IMR-90 (cell line): ENCODE data around the gene TCERG1L. TPM values are rescaled to one million over a fixed set of nuclear protein-coding genes. Genes with fewer than 3 reads are reported as not detected.

Source experiments
- ATAC-seq: fragments of 200-7000 bp; cut with Tn5 transposase; 2 replicates; pipeline ENCODE4 v1.9.1; 2020; ENCODE audit warnings: low read depth, mild to moderate bottlenecking, moderate library complexity
- BruUV-seq: library from RNA; stranded (reverse); fragments of 400-500 nt; replicated peaks from 2 replicates; lab custom pipeline; 2021; lab: Mats Ljungman, UMichigan
- CTCF ChIA-PET: fragments of 300-600 bp; formaldehyde crosslinking; extraction: SDS; loops from one replicate; lab custom pipeline; 2021; ENCODE audit warnings: antibody characterized with exemption; lab: Yijun Ruan, JAX
- POLR2A ChIA-PET: fragments of 300-600 bp; sonication (Branson Sonifier 250); formaldehyde crosslinking; loops from one replicate; lab custom pipeline; 2022; ENCODE audit warnings: antibody characterized with exemption; ENCODE audit not compliant: unreplicated experiment; lab: Charles Lee
- DNase-seq: peaks from one replicate; pipeline ENCODE4 v3.0.0; 2013
- H2AFZ ChIP-seq: replicated peaks from 2 replicates; pipeline ENCODE3; 2013; ENCODE audit warnings: low read length, mild to moderate bottlenecking; ENCODE audit not compliant: poor library complexity
- H2AK5ac ChIP-seq: 2 replicates; pipeline ENCODE4 v1.6.1; 2013; ENCODE audit warnings: low read depth, low read length, inconsistent platforms
- H2AK9ac ChIP-seq: replicated peaks from 2 replicates; pipeline ENCODE3; 2013; ENCODE audit warnings: mild to moderate bottlenecking, low read depth, low read length, moderate library complexity; ENCODE audit not compliant: poor library complexity
- H2BK120ac ChIP-seq: 2 replicates; pipeline ENCODE4 v1.6.1; 2013; ENCODE audit warnings: low read depth, low read length, inconsistent platforms
- H2BK15ac ChIP-seq: 3 replicates; pipeline ENCODE4 v1.6.1; 2013; ENCODE audit warnings: low read depth, low read length, inconsistent platforms
- H2BK20ac ChIP-seq: 2 replicates; pipeline ENCODE4 v1.6.1; 2013; ENCODE audit warnings: low read depth, mild to moderate bottlenecking, inconsistent platforms, low read length, moderate library complexity
- H2BK5ac ChIP-seq: 2 replicates; pipeline ENCODE4 v1.6.1; 2013; ENCODE audit warnings: mild to moderate bottlenecking, low read depth, low read length, inconsistent platforms; ENCODE audit not compliant: poor library complexity, severe bottlenecking
- H3K14ac ChIP-seq: replicated peaks from 2 replicates; pipeline ENCODE4 v1.6.1; 2013; ENCODE audit warnings: low read depth, low read length, inconsistent platforms
- H3K18ac ChIP-seq: 2 replicates; pipeline ENCODE4 v1.6.1; 2013; ENCODE audit warnings: low read depth, low read length, control low read depth
- H3K23ac ChIP-seq: 2 replicates; pipeline ENCODE4 v1.6.1; 2013; ENCODE audit warnings: low read depth, low read length, inconsistent platforms
- H3K27ac ChIP-seq: 2 replicates; pipeline ENCODE4 v1.5.1; 2013; ENCODE audit warnings: mild to moderate bottlenecking, control low read depth, low read length; ENCODE audit not compliant: insufficient read depth
- H3K27me3 ChIP-seq: 2 replicates; pipeline ENCODE4 v1.6.1; 2013; ENCODE audit warnings: low read length; ENCODE audit not compliant: control insufficient read depth, insufficient read depth
- H3K36me3 ChIP-seq: 2 replicates; pipeline ENCODE4 v1.6.1; 2013; ENCODE audit warnings: low read length, mixed read lengths; ENCODE audit not compliant: control insufficient read depth, insufficient read depth
- H3K4ac ChIP-seq: 2 replicates; pipeline ENCODE4 v1.6.1; 2013; ENCODE audit warnings: low read depth, low read length, inconsistent platforms
- H3K4me1 ChIP-seq: 2 replicates; pipeline ENCODE4 v1.6.1; 2013; ENCODE audit warnings: low read length, mixed read lengths; ENCODE audit not compliant: control insufficient read depth, insufficient read depth
- H3K4me2 ChIP-seq: 2 replicates; pipeline ENCODE4 v1.6.1; 2013; ENCODE audit warnings: low read depth, mild to moderate bottlenecking, control low read depth, low read length, moderate library complexity
- H3K4me3 ChIP-seq: 2 replicates; pipeline ENCODE4 v1.5.1; 2013; ENCODE audit warnings: low read depth, mild to moderate bottlenecking, control low read depth, low read length, moderate library complexity; ENCODE audit not compliant: insufficient read depth
- H3K56ac ChIP-seq: 2 replicates; pipeline ENCODE4 v1.6.1; 2013; ENCODE audit warnings: low read length, inconsistent platforms; ENCODE audit not compliant: insufficient read depth; ENCODE audit errors: extremely low read depth
- H3K79me1 ChIP-seq, 2 experiments: 2 replicates each; pipeline ENCODE4 v1.6.1; 2013; ENCODE audit warnings: low read length in 2 of 2, inconsistent platforms in 1 of 2, low read depth in 1 of 2
- H3K9ac ChIP-seq: 2 replicates; pipeline ENCODE4 v1.6.1; 2013; ENCODE audit warnings: low read depth, low read length, control low read depth
- H3K9me1 ChIP-seq: 2 replicates; pipeline ENCODE4 v1.6.1; 2013; ENCODE audit warnings: low read length, inconsistent platforms; ENCODE audit not compliant: insufficient read depth
- H3K9me3 ChIP-seq: 2 replicates; pipeline ENCODE4 v1.6.1; 2013; ENCODE audit warnings: low read length; ENCODE audit not compliant: control insufficient read depth, insufficient read depth
- H4K20me1 ChIP-seq: 2 replicates; pipeline ENCODE4 v1.6.1; 2013; ENCODE audit warnings: low read length, inconsistent platforms; ENCODE audit not compliant: insufficient read depth
- H4K5ac ChIP-seq: 2 replicates; pipeline ENCODE4 v1.6.1; 2013; ENCODE audit warnings: mild to moderate bottlenecking, low read depth, low read length, control low read depth
- H4K8ac ChIP-seq, 2 experiments: 2 replicates each; pipeline ENCODE4 v1.6.1; 2013; ENCODE audit warnings: low read depth in 2 of 2, low read length in 2 of 2, control low read depth in 1 of 2, inconsistent platforms in 1 of 2
- H4K91ac ChIP-seq: 2 replicates; pipeline ENCODE4 v1.6.1; 2013; ENCODE audit warnings: low read depth, low read length, inconsistent platforms; ENCODE audit not compliant: insufficient read depth
- BHLHE40 ChIP-seq: fragments of 150-350 bp; IDR thresholded peaks from 2 replicates; pipeline ENCODE4 v1.6.1; 2016; ENCODE audit warnings: mild to moderate bottlenecking, low read depth, low read length
- CEBPB ChIP-seq: IDR thresholded peaks from 2 replicates; pipeline ENCODE4 v1.6.1; 2012; ENCODE audit warnings: low read depth, low read length, improper control_type of control experiment
- CHD1 ChIP-seq: IDR thresholded peaks from 2 replicates; pipeline ENCODE4 v1.6.1; 2012; ENCODE audit warnings: low read depth, low read length, improper control_type of control experiment
- CTCF ChIP-seq: conservative IDR thresholded peaks from 2 replicates; pipeline ENCODE4 v1.5.1; 2012; ENCODE audit warnings: mild to moderate bottlenecking, low read depth, low read length, improper control_type of control experiment
- ELK1 ChIP-seq: fragments of 150-350 bp; IDR thresholded peaks from 2 replicates; pipeline ENCODE4 v1.6.1; 2016; ENCODE audit warnings: low read depth, mild to moderate bottlenecking, low read length, moderate library complexity, borderline replicate concordance
- FOS ChIP-seq: fragments of 150-350 bp; IDR thresholded peaks from 2 replicates; pipeline ENCODE4 v1.6.1; 2016; ENCODE audit warnings: low read depth, low read length
- MAFK ChIP-seq: IDR thresholded peaks from 2 replicates; pipeline ENCODE4 v1.6.1; 2012; ENCODE audit warnings: low read depth, low read length, improper control_type of control experiment
- MAZ ChIP-seq: IDR thresholded peaks from 2 replicates; pipeline ENCODE4 v1.6.1; 2012; ENCODE audit warnings: low read depth, mild to moderate bottlenecking, low read length, improper control_type of control experiment, moderate library complexity, borderline replicate concordance
- MXI1 ChIP-seq: IDR thresholded peaks from 2 replicates; pipeline ENCODE4 v1.6.1; 2012; ENCODE audit warnings: low read depth, mild to moderate bottlenecking, low read length, moderate library complexity, borderline replicate concordance
- NFE2L2 ChIP-seq: fragments of 150-350 bp; IDR thresholded peaks from 2 replicates; pipeline ENCODE4 v1.6.1; 2016; ENCODE audit warnings: low read depth, mild to moderate bottlenecking, low read length
- POLR2A ChIP-seq: IDR thresholded peaks from 2 replicates; pipeline ENCODE4 v1.6.1; 2012; ENCODE audit warnings: mild to moderate bottlenecking, low read depth, low read length
- RAD21 ChIP-seq: IDR thresholded peaks from 2 replicates; pipeline ENCODE4 v1.6.1; 2012; ENCODE audit warnings: low read length, improper control_type of control experiment
- RCOR1 ChIP-seq: IDR thresholded peaks from 2 replicates; pipeline ENCODE4 v1.6.1; 2012; ENCODE audit warnings: mild to moderate bottlenecking, low read length, improper control_type of control experiment; ENCODE audit not compliant: insufficient replicate concordance
- RFX5 ChIP-seq: IDR thresholded peaks from 2 replicates; pipeline ENCODE4 v1.8.0; 2012; ENCODE audit warnings: low read depth, mild to moderate bottlenecking, low read length, moderate library complexity
- SMC3 ChIP-seq: fragments of 150-350 bp; IDR thresholded peaks from 2 replicates; pipeline ENCODE4 v1.6.1; 2016; ENCODE audit warnings: low read depth, mild to moderate bottlenecking, antibody characterized with exemption, low read length, moderate library complexity
- USF2 ChIP-seq: fragments of 150-350 bp; IDR thresholded peaks from 2 replicates; pipeline ENCODE4 v1.6.1; 2017; ENCODE audit warnings: mild to moderate bottlenecking, antibody characterized with exemption, low read length, low read depth
- WGBS, 2 experiments: methylation state at CpG; one replicate each; pipeline versions ENCODE4 v1.1.5 to v1.1.7; 2013; ENCODE audit warnings: missing lambda C conversion rate in 2 of 2; ENCODE audit not compliant: insufficient read length in 1 of 2; ENCODE audit errors: extremely low coverage in 2 of 2; 5-methylcytosine and 5-hydroxymethylcytosine counted together
- dilution Hi-C: fragments of 300-500 bp; cut with HindIII; formaldehyde crosslinking; loops from one replicate; pipeline ENCODE4 v1.14.3; 2018; ENCODE audit warnings: low sequenced_read_pairs; ENCODE audit not compliant: unreplicated experiment
- in situ Hi-C: fragments of 300-500 bp; cut with MboI; formaldehyde crosslinking; loops from 3 replicates; pipeline ENCODE4 v1.14.3; 2019; ENCODE audit warnings: low sequenced_read_pairs, inconsistent platforms, mixed read lengths
- intact Hi-C: fragments of 100-400 bp; cut with micrococcal nuclease; formaldehyde crosslinking; loops from 2 replicates; pipeline ENCODE4 v1.10.0; 2022
- polyA plus RNA-seq, 3 experiments: library from polyadenylated mRNA; depleted of rRNA; stranded (reverse); fragments of >200 nt; gene quantifications; 2 replicates each; pipeline ENCODE4 v1.2.3, GENCODE V29; 2012; ENCODE audit warnings: low replicate concordance in 1 of 3
- total RNA-seq: library from RNA; depleted of rRNA; stranded (reverse); fragments of >200 nt; gene quantifications from 2 replicates; pipeline ENCODE4 v1.2.3, GENCODE V29; 2012

TCERG1L gene
- total and polyA plus RNA-seq, 2 of the 4 experiments (the other 2 are of a cell fraction), result not detected

- H3K23ac ChIP-seq, result no peak overlapping the region
- H3K9ac ChIP-seq, result no peak overlapping the region
- in situ Hi-C loops (no loop called here), intact Hi-C loops (no loop called here), dilution Hi-C loops (no loop called here)
- no peak overlapping the region for H3K18ac ChIP-seq
- H2BK5ac ChIP-seq, result no peak overlapping the region
- TF ChIP-seq NFE2L2 (no peak), SMC3 (no peak), RFX5 (no peak), CHD1 (no peak), BHLHE40 (no peak), MAZ (no peak), ELK1 (no peak), CEBPB (no peak), MAFK (no peak), FOS (no peak), RCOR1 (no peak), MXI1 (no peak), USF2 (no peak), RAD21 (no peak), CTCF (no peak), POLR2A (no peak)
- H3K9me3 ChIP-seq, result peaks cover 55% of the 10 kb centered on the region
- H2AFZ ChIP-seq, result no peak overlapping the region
- no peak overlapping the region for H3K56ac ChIP-seq
- no peak overlapping the region for H3K4me2 ChIP-seq
- H3K27ac ChIP-seq, result no peak overlapping the region
- CTCF ChIA-PET, result no interaction called here
- H3K4me1 ChIP-seq, result no peaks in the 10 kb centered on the region
- DNase-seq (no peak), ATAC-seq (no peak)
- no peak overlapping the region for H2AK5ac ChIP-seq
- H3K9me1 ChIP-seq, result no peaks in the 10 kb centered on the region
- no peak overlapping the region for H2BK20ac ChIP-seq
- no peak overlapping the region for H2BK120ac ChIP-seq
- H3K36me3 ChIP-seq, result no peaks in the 10 kb centered on the region
- POLR2A ChIA-PET, result no interaction called here
- 61% methylated on average over 7 of the region's 25 CpGs; no CpG with 5 or more reads in 1 of the 2 experiments for WGBS, 2 experiments
- no peak overlapping the region for H3K14ac ChIP-seq
- H2BK15ac ChIP-seq, result no peak overlapping the region
- H4K91ac ChIP-seq, result no peak overlapping the region
- H3K79me1 ChIP-seq, result no peaks in the 10 kb centered on the region
- H4K20me1 ChIP-seq, result no peaks in the 10 kb centered on the region
- H3K27me3 ChIP-seq, result no peaks in the 10 kb centered on the region
- H4K5ac ChIP-seq, result no peak overlapping the region
- H3K4me3 ChIP-seq, result no peak overlapping the region
- H4K8ac ChIP-seq, result no peak overlapping the region
- H3K4ac ChIP-seq, result no peak overlapping the region
- BruUV-seq, result no TSS peak
- H2AK9ac ChIP-seq, result no peak overlapping the region
Measured at GRCh38 chr10:131143425-131144165, 167.9 kb downstream of the TCERG1L start.
